Muscle layer of duodenum (tissue), 2 donors: Measurements from ENCODE around the gene ADAMTSL4.
"Not testable (repeated sequence)": the region's sequence is repeated elsewhere in the genome, so short reads cannot be mapped to it uniquely, and the experiment has no call there.

Experiments used
- H3K27ac ChIP-seq: one replicate; pipeline ENCODE4 v1.7.0; 2013; ENCODE audit warnings: mild to moderate bottlenecking, low read length
- H3K27me3 ChIP-seq: one replicate; pipeline ENCODE4 v1.7.0; 2013; ENCODE audit warnings: low read depth, mild to moderate bottlenecking, control low read depth, low read length
- H3K36me3 ChIP-seq, 2 donors: one replicate each; pipeline ENCODE4 v1.7.0; 2013; ENCODE audit warnings: low read length in 2 of 2, control low read depth in 1 of 2, mild to moderate bottlenecking in 1 of 2; ENCODE audit not compliant: insufficient read depth in 2 of 2, control insufficient read depth in 1 of 2
- H3K4me1 ChIP-seq, 2 donors: one replicate each; pipeline ENCODE4 v1.7.0; 2013; ENCODE audit warnings: low read length in 2 of 2, mild to moderate bottlenecking in 2 of 2, control low read depth in 1 of 2, moderate library complexity in 1 of 2; ENCODE audit not compliant: insufficient read depth in 2 of 2, control insufficient read depth in 1 of 2
- H3K4me3 ChIP-seq, 2 donors: one replicate each; pipeline ENCODE4 v1.7.0; 2013; ENCODE audit warnings: low read length in 2 of 2, low read depth in 1 of 2, mild to moderate bottlenecking in 1 of 2
- H3K9me3 ChIP-seq, 2 donors: one replicate each; pipeline ENCODE4 v1.7.0; 2013; ENCODE audit warnings: low read length in 2 of 2, control low read depth in 1 of 2, mild to moderate bottlenecking in 1 of 2; ENCODE audit not compliant: control insufficient read depth in 1 of 2
- donor health status: healthy.

The ADAMTSL4 gene

DNA sequence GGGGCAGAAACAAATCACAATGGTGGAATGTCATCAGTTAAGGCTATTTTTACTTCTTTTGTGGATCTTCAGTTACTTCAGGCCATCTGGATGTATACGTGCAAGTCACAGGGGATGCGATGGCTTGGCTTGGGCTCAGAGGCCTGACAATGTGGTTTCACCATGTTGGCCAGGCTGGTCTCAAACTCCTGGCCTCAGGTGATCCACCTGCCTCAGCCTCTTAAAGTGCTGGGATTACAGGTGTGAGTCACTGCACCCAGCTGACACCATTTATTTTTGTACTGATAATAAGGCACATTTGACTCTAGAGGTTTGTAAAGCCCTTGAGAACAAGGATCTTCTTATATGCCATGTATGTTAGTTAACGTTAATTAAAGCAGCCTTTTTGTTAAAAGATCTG is 31.8 kb downstream of the ADAMTSL4 start:
- not testable (repeated sequence) for H3K4me1 ChIP-seq, H3K4me3 ChIP-seq, H3K9me3 ChIP-seq, H3K27ac ChIP-seq, H3K27me3 ChIP-seq
- peaks cover 22 to 34% of the 10 kb centered on the region in 2 donors for H3K36me3 ChIP-seq

DNA sequence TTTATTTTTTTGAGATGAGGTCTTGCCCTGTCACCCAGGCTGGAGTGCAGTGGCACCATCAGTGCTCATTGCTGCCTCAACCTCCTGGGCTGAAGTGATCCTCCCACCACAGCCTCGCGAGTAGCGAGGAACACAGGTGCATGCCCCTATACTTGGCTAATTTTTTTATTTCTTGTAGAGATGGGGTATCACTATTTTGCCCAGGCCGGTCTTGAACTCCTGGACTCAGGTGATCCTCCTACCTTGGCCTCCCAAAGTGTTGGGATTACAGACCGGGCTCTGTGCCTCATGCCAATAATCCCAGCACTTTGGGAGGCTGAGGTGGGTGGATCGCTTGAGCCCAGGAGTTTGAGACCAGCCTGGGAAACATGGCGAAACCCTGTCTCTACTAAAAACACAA is 32.2 kb downstream of the ADAMTSL4 start:
- H3K4me1 ChIP-seq, H3K27ac ChIP-seq, H3K9me3 ChIP-seq, H3K27me3 ChIP-seq, H3K4me3 ChIP-seq: not testable (repeated sequence)
- H3K36me3 ChIP-seq, result peaks cover 18 to 30% of the 10 kb centered on the region in 2 donors

DNA sequence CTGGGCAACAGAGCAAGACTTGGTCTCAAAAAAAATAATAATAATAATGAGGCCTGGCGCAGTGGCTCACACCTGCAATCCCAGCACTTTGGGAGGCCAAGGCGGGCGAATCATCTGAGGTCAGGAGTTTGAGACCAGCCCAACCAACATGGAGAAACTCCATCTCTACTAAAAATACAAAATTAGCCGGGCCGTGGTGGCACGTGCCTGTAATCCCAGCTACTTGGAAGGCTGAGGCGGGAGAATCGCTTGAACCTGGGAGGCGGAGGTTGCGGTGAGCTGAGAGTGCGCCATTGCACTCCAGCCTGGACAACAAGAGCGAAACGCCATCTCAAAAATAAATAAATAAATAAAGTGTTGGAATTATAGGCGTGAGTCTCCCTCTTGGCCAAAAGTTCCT is 32.8 kb downstream of the ADAMTSL4 start:
- H3K27ac ChIP-seq, result not testable (repeated sequence)

DNA sequence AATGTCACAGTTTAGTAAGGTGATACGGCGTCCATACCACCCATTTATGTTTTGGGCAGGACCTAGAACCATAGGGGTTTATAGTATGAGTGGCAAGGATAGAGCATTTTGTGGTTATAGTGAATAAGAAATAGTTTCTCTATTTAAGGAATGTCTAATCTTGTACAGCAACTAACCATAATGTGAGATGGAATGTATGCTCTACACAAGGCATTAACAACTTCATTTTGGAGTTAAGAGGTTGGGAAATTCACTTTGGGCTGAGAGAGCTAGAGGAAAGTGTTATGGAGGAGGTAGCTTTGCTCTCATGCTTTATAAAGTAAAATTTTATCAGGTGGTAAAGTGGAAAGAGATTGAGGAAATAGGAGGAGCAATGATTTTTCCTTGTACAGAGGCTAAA is 33.2 kb downstream of the ADAMTSL4 start:
- no peak overlapping the region for H3K27ac ChIP-seq
- H3K27me3 ChIP-seq, result no peaks in the 10 kb centered on the region

More for the DNA sequence above, 32.8 kb downstream of the ADAMTSL4 start:
- H3K4me3 ChIP-seq, H3K9me3 ChIP-seq, H3K27me3 ChIP-seq, H3K4me1 ChIP-seq: not testable (repeated sequence)
- peaks cover 12 to 25% of the 10 kb centered on the region in 2 donors for H3K36me3 ChIP-seq

DNA sequence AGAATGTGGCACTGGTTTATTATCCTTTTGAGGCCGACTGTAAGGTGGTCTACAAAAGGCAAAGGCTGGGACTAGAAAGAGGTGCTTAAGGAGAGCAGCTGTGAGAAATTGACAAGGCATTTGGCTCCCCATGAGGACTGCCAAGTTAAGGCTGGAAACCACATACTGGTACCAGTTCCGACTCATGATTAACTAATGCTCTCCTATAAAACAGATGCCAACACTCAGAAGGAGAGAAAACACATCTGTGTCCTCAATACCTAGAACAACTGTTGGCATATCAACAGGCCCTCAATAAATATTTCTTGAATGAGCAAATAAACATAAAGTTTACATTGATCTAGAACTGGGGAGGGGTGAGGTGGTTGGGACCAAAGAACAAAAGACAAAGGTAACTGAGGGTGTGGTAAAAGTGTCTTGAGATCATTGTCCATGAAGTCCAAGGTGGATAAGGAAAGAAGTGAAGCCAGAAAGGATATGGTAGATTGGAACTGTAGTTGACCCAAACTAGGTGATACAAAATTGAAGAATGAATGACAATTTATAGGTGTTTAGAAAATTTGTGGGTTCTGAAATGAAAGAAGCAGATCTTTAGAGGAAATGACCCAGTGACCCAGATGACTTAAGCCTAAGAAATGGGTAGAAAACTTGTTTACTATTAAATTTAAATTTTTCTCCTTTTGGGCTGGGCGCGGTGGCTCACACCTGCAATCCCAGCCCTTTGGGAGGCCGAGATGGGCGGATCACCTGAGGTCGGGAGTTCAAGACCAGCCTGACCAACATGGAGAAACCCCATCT is 47.1 kb downstream of the ADAMTSL4 start:
- Histone ChIP-seq H3K27me3 (no peaks in the 10 kb centered on the region), H3K9me3 (no peaks in the 10 kb centered on the region), H3K4me1 (no peaks in the 10 kb centered on the region), H3K27ac (peak overlapping the region; percentile 13), H3K36me3 (no peaks in the 10 kb centered on the region), H3K4me3 (no peak overlapping the region)

More for the DNA sequence above, 33.2 kb downstream of the ADAMTSL4 start:
- peaks cover 8 to 21% of the 10 kb centered on the region in 2 donors for H3K36me3 ChIP-seq
- H3K4me1 ChIP-seq, result peaks cover 4% of the 10 kb centered on the region in 2 donors
- no peak overlapping the region for H3K4me3 ChIP-seq
- H3K9me3 ChIP-seq, result no peaks in the 10 kb centered on the region

DNA sequence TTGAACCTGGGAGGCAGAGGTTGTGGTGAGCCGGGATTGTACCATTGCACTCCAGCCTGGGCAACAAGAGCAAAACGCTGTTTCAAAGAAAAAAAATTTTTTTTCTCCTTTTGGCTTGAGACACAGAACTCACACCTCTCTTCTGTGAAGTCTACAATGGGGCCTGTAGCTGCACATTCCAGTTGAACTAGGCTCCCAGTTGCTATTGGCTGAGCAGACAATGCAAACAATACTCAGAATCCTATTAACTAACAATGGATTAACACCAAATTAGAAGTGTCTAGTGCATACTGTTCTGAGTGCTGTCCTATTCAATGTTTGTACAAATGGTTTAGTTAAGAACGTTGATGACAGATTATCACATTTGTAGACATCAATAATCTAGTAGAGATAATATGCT is 47.8 kb downstream of the ADAMTSL4 start:
- Histone ChIP-seq H3K4me3 (no peak overlapping the region), H3K4me1 (no peaks in the 10 kb centered on the region), H3K36me3 (no peaks in the 10 kb centered on the region), H3K27ac (no peak overlapping the region), H3K9me3 (no peaks in the 10 kb centered on the region), H3K27me3 (no peaks in the 10 kb centered on the region)

DNA sequence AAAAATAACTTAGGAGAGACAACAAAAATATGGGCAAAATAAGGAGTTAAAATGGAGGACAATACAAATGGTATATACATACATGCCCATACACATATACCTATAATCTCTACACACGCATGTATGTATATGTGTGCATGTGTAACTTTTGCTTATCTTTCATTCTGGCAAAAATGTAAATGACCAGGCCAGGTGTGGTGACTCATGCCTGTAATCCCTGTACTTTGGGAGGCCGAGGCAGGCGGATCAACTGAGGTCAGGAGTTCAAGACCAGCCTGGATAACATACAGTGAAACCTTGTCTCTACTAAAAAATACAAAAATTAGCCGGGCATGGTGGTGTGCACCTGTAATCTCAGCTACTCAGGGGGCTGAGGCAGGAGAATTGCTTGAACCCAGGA is 49.1 kb downstream of the ADAMTSL4 start:
- H3K27ac ChIP-seq, H3K27me3 ChIP-seq, H3K36me3 ChIP-seq, H3K9me3 ChIP-seq, H3K4me1 ChIP-seq, H3K4me3 ChIP-seq: not testable (repeated sequence)

DNA sequence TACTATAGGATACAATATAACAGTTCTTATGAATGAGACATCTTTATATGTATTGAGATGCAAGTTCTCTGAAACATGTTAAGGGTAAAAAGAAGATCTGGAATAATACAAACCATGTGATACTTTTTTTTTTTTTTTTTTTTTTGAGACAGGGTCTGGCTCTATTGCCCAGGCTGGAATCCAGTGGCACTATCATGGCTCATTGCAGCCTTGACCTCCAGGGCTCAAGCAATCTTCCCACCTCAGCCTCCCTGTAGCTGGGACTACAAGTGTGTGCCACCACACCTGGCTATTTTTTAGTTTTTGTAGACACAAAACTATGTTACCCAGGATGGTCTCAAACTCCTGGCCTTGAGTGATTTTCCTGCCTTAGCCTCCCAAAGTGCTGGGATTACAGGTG is 52.3 kb downstream of the ADAMTSL4 start:
- Histone ChIP-seq H3K36me3 (no peaks in the 10 kb centered on the region), H3K4me1 (no peaks in the 10 kb centered on the region), H3K9me3 (no peaks in the 10 kb centered on the region), H3K27me3 (no peaks in the 10 kb centered on the region), H3K27ac (no peak overlapping the region), H3K4me3 (no peak overlapping the region)

DNA sequence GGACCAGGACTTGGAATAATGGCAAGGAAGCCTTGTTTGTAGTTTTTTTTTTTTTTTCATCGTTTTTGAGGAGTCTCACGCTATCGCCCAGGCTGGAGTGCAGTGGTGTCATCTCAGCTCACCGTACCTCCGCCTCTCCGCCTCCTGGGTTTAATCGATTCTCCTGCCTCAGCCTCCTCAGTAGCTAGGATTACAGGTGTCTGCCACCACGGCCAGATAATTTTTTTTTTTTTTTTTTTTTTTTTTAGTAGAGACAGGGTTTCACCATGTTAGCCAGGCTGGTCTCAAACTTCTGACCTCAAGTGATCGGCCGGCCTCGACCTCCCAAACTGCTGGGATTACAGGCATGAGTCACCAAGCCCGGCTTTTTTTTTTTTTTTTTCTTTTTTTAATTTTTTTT is 53.2 kb downstream of the ADAMTSL4 start:
- H3K36me3 ChIP-seq, H3K9me3 ChIP-seq, H3K4me3 ChIP-seq, H3K27ac ChIP-seq, H3K27me3 ChIP-seq, H3K4me1 ChIP-seq: not testable (repeated sequence)

DNA sequence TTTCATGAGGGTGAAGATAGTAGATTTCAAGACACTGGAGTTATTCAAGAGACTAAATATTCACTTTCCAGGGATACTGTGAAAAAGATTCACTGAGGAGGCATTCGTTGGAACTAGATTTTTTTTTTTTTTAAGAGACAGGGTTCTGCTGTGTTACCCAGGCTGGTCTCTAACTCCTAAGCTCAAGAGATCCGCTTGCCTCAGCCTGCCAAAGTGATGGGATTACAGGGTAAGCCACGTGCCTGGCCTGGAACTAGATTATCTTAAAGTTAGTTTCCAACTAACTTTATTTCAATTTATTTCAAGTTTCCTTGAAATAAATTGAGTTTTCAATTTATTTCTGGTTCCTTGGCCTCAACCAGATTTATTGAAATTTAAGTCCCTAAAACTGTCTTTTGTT is 54.5 kb downstream of the ADAMTSL4 start:
- H3K27ac ChIP-seq, result peak overlapping the region; percentile 89
- H3K36me3 ChIP-seq, result no peaks in the 10 kb centered on the region
- no peaks in the 10 kb centered on the region for H3K9me3 ChIP-seq
- H3K4me3 ChIP-seq, result no peak overlapping the region
- no peaks in the 10 kb centered on the region for H3K4me1 ChIP-seq
- H3K27me3 ChIP-seq, result no peaks in the 10 kb centered on the region

DNA sequence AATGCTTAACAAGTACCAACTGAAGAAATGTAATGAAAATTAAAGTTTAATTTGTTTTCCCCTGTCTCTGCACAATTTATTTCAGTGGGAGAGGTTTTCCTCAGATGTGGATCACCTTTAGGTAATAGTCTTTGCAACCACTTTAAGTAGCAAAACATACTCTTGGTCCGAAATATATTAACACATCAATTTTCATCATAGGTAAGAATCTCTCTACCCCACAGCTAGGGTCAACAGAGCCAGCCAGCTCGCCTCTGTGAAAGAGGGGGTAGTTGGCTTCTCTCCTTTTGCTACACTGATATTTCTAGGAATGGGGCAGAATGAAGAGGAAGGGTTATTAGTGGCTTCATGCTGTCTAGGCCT is 55.0 kb downstream of the ADAMTSL4 start:
- peak overlapping the region; percentile 89 for H3K27ac ChIP-seq
- H3K9me3 ChIP-seq, result no peaks in the 10 kb centered on the region
- peaks cover 0 to 2% of the 10 kb centered on the region in 2 donors for H3K4me1 ChIP-seq

DNA sequence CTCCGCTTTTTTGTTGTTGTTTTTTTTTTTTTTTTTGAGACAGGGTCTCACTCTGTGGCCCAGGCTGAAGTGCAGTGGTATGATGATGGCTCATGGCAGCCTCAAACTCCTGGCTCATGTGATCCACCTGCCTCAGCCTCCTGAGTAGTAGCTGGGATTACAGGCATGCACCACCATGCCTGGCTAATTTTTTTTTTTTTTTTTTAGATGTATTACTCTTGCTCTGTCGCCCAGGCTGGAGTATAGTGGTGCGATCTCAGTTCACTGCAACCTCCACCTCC is 56.2 kb downstream of the ADAMTSL4 start:
- H3K4me1 ChIP-seq, H3K36me3 ChIP-seq, H3K4me3 ChIP-seq, H3K27me3 ChIP-seq, H3K9me3 ChIP-seq: not testable (repeated sequence)
- peak overlapping the region; percentile 49 for H3K27ac ChIP-seq

More for the DNA sequence above, 55.0 kb downstream of the ADAMTSL4 start:
- Histone ChIP-seq H3K27me3 (no peaks in the 10 kb centered on the region), H3K36me3 (no peaks in the 10 kb centered on the region), H3K4me3 (no peak overlapping the region)
